Activated B cell treated with CpG ODN at 0.5 μM for 24 hours (primary cell): ENCODE data around the gene ITGA7. TPM values are rescaled to one million over a fixed set of nuclear protein-coding genes. Genes with fewer than 3 reads are reported as not detected.
A peak's percentile ranks its signal among the peaks of the same experiment; 100 is the strongest.

Source experiments
- ATAC-seq: fragments of 200-7000 bp; cut with Tn5 transposase; one replicate; pipeline ENCODE4 v1.10.0; 2021; ENCODE audit warnings: low read depth, mild to moderate bottlenecking, moderate library complexity
- CTCF ChIA-PET: fragments of 350-600 bp; sonication (Branson Sonifier 250); formaldehyde crosslinking; loops from one replicate; lab custom pipeline; 2021; ENCODE audit warnings: antibody characterized with exemption; lab: Charles Lee
- POLR2A ChIA-PET: fragments of 350-600 bp; sonication (Branson Sonifier 250); formaldehyde crosslinking; loops from one replicate; lab custom pipeline; 2021; ENCODE audit warnings: antibody characterized with exemption; lab: Charles Lee
- DNase-seq: peaks from one replicate; pipeline ENCODE4 v3.0.0; 2022
- H3K27ac Mint-ChIP-seq: one replicate; pipeline ENCODE4 v1.8.0; 2020; ENCODE audit warnings: mixed read lengths
- H3K27me3 Mint-ChIP-seq: one replicate; pipeline ENCODE4 v1.8.0; 2021; ENCODE audit warnings: mixed read lengths
- H3K36me3 Mint-ChIP-seq: one replicate; pipeline ENCODE4 v1.8.0; 2021; ENCODE audit warnings: low read depth, mixed read lengths
- H3K4me1 Mint-ChIP-seq: one replicate; pipeline ENCODE4 v1.8.0; 2021; ENCODE audit warnings: mixed read lengths
- H3K4me3 Mint-ChIP-seq: one replicate; pipeline ENCODE4 v1.8.0; 2020; ENCODE audit warnings: mild to moderate bottlenecking, mixed read lengths
- H3K9me3 Mint-ChIP-seq: one replicate; pipeline ENCODE4 v1.8.0; 2020; ENCODE audit warnings: mixed read lengths
- intact Hi-C: fragments of 100-400 bp; cut with micrococcal nuclease; formaldehyde crosslinking; loops from one replicate; pipeline ENCODE4 v1.15.1; 2024
- total RNA-seq: library from RNA; stranded (reverse); gene quantifications from 2 replicates; pipeline ENCODE4 v1.2.3, GENCODE V29; 2022
- TF ChIP-seq, protein P1 (sequence below): fragments of 200-600 bp; IDR thresholded peaks from one replicate; pipeline ENCODE4 v1.8.0; 2022; ENCODE audit warnings: antibody characterized with exemption, mild to moderate bottlenecking

ITGA7 gene
- total RNA-seq, 1 donor from 2014 or later: 1.4 TPM

DNA sequence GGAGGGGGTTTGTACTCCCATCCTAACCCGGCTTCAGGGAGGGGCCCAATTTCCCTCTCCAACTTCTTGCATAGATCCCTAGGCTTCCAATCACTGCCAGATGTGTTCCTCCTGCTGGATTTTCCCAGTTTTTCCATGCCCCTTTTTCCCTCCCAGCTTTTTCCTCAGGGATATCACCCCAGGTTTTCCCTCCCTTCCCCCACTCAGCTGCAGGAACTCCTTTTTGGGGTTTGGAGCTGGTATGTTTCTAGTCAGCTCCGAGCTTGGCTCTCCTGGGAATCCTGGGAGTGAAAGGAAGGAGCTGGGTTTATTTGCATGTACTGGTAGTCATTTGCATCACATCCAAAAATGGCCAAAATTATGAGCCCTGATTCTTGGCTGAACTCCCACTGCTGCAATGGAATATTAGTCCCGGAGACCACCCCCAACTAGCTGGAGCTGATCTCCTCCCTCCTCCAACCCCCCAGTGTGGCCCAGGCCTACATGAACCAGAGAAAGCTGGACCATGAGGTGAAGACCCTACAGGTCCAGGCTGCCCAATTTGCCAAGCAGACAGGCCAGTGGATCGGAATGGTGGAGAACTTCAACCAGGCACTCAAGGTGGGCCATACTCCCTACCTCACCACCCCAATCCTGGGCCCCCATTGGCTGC, 11.0 kb upstream of the ITGA7 start:
- Mint-ChIP-seq H3K27ac (no peak overlapping the region), H3K4me1 (peaks cover 34% of the 10 kb centered on the region), H3K9me3 (no peaks in the 10 kb centered on the region), H3K4me3 (no peak overlapping the region), H3K36me3 (peaks cover 17% of the 10 kb centered on the region), H3K27me3 (peaks cover 2% of the 10 kb centered on the region)
- ChIA-PET CTCF (interaction anchor here (1.7 to 4.8 kb wide), 3 partner anchors 12 to 62 kb away, joined by 4 to 29 read pairs (median 15); no protein-coding TSS in a partner anchor), POLR2A (interaction anchor here (3.9 kb wide), 1 partner anchor 11 kb away, joined by 14 read pairs; the partner anchor contains the start of gene CD63)
- TF ChIP-seq, protein P1, sequence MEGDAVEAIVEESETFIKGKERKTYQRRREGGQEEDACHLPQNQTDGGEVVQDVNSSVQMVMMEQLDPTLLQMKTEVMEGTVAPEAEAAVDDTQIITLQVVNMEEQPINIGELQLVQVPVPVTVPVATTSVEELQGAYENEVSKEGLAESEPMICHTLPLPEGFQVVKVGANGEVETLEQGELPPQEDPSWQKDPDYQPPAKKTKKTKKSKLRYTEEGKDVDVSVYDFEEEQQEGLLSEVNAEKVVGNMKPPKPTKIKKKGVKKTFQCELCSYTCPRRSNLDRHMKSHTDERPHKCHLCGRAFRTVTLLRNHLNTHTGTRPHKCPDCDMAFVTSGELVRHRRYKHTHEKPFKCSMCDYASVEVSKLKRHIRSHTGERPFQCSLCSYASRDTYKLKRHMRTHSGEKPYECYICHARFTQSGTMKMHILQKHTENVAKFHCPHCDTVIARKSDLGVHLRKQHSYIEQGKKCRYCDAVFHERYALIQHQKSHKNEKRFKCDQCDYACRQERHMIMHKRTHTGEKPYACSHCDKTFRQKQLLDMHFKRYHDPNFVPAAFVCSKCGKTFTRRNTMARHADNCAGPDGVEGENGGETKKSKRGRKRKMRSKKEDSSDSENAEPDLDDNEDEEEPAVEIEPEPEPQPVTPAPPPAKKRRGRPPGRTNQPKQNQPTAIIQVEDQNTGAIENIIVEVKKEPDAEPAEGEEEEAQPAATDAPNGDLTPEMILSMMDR: no peak
- ATAC-seq (no peak), DNase-seq (no peak)
- intact Hi-C loops: no loop called here

DNA sequence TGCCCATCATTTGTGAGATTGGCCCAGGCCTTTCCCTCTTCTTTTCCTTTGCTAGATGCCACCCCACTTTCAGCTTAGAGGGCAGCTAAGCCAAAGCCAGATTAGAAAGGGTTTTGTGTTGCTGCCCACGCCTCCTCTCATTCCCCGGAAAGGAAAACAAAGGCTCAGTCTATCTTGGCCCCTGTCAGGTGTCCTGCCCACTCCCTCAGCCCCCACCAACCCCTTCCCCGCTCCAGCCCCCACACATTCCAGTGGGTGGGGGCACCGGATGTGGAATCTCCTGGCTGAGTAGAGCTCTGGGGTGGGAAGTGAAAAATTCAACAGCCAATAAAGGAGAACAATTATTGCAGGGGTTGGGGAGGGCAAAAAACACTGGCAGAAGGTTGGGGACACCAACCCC, 10.3 kb upstream of the ITGA7 start:
- TF ChIP-seq, protein P1: no peak
- H3K27ac Mint-ChIP-seq: peak overlapping the region; percentile 30
- POLR2A ChIA-PET: interaction anchor here (1.3 to 3.9 kb wide), 2 partner anchors 12 to 256 kb away, joined by 3 to 14 read pairs; partner anchors contain the start of genes CD63 and RAB5B

DNA sequence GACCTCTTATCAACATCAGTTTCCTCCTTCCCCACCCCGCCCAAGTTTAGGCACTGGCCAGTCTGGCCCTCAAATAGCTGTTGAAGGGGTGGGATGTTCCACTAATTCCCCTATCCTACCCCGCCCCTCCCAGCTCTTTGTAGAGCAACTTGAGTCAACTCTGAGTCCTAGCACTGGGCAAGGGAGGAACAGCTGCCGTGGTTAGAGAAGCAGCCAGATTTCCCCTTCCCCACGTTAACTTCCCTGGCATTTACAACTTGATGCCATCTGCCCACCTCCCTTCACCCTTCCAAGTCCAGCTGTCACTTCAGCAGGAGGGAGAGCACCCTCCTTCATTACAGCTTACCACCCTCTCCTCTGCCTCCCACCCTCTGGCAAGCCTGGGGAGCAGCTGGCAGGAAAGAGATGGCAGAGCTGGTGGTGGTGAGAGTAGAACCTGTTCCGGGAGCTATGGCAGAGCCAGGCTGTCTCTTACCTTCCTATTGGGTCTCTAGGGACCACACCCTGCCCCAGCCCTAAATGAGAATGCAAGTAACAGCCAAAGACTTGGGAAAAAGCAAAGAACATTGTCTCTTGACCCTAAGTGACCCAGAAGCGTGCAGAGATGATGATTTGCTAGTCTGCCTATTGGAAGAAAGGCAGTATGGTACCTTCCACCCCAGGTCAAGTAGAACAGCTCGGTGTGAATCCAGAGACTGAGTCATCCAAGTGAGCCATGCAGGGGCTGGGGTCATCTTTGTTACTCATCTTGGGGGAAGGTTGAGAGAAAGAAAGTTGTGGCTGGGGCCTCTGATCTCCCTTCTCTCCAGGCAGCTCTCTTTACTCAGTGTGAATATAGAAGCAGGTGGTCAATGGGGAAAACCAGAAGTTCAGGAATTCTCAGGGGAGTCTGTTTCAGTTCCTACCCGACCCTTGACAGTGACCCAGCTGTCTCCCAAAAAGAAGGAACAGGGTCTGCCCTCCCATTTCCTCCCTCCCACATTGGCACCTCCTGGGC, 9.6 kb upstream of the ITGA7 start:
- Mint-ChIP-seq H3K9me3 (no peaks in the 10 kb centered on the region), H3K4me1 (peaks cover 34% of the 10 kb centered on the region), H3K36me3 (peaks cover 15% of the 10 kb centered on the region), H3K27me3 (peaks cover 2% of the 10 kb centered on the region), H3K4me3 (peak overlapping the region; percentile 92), H3K27ac (peak overlapping the region; percentile 91)
- DNase-seq (no peak), ATAC-seq (no peak)
- TF ChIP-seq, protein P1: no peak
- ChIA-PET POLR2A (interaction anchor here (0.6 to 3.9 kb wide), 5 partner anchors 12 to 968 kb away, joined by 3 to 16 read pairs (median 5); partner anchors contain the start of genes CD63 and RAB5B), CTCF (interaction anchor here (1.7 to 4.8 kb wide), 4 partner anchors 11 to 222 kb away, joined by 4 to 29 read pairs (median 10); no protein-coding TSS in a partner anchor)
- intact Hi-C loops: loop anchor here (2.0 kb wide), 1 partner anchor 71 kb away; no protein-coding TSS in a partner anchor

More for the DNA sequence above, 10.3 kb upstream of the ITGA7 start:
- ATAC-seq (no peak), DNase-seq (no peak)
- intact Hi-C loops: no loop called here
- Mint-ChIP-seq H3K27me3 (peaks cover 2% of the 10 kb centered on the region), H3K4me1 (peaks cover 34% of the 10 kb centered on the region), H3K36me3 (peaks cover 15% of the 10 kb centered on the region), H3K4me3 (peak overlapping the region; percentile 92), H3K9me3 (no peaks in the 10 kb centered on the region)
- CTCF ChIA-PET: interaction anchor here (1.7 to 4.8 kb wide), 3 partner anchors 11 to 62 kb away, joined by 4 to 29 read pairs (median 15); no protein-coding TSS in a partner anchor

DNA sequence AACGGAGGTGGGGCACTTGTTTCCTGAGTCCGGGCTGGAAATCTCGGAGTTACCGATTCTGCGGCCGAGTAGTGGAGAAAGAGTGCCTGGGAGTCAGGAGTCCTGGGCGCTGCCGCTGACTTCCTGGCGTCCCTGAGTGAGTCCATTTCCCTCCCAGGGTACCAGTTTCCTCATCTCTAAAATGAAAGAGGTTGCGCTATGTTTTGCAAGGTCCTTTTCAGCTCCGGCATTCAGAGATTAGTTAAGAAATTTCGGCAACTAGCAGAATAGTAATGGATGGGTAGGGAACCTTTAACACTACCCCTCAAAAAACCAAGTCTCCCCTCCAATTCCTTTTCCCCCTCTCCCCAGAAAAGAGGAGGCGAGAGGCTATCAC, 8.9 kb upstream of the ITGA7 start:
- TF ChIP-seq, protein P1: no peak
- Mint-ChIP-seq H3K36me3 (peaks cover 15% of the 10 kb centered on the region), H3K27ac (peak overlapping the region; percentile 91), H3K4me3 (peak overlapping the region; percentile 92), H3K9me3 (no peaks in the 10 kb centered on the region), H3K27me3 (peaks cover 2% of the 10 kb centered on the region), H3K4me1 (peaks cover 34% of the 10 kb centered on the region)
- intact Hi-C loops: loop anchor here (1.0 to 2.0 kb wide), 3 partner anchors 13 to 325 kb away; partner anchors contain the start of genes CD63 and RPS26
- DNase-seq: no peak
- no peak for ATAC-seq
- ChIA-PET CTCF (interaction anchor here (1.2 to 4.8 kb wide), 6 partner anchors 10 to 223 kb away, joined by 4 to 29 read pairs (median 5); no protein-coding TSS in a partner anchor), POLR2A (interaction anchor here (0.6 to 2.0 kb wide), 13 partner anchors 8 to 660 kb away, joined by 3 to 29 read pairs (median 5); partner anchors contain the start of genes CD63, DNAJC14, ITGA7 and SMARCC2)
